Keratinocyte (primary cell): ENCODE measurements around the gene CAPN14.

Experiments used
- EZH2 ChIP-seq: IDR thresholded peaks from one replicate; pipeline ENCODE4 v1.6.1; 2012; ENCODE audit warnings: inconsistent platforms, mild to moderate bottlenecking, low read length, moderate library complexity
- TF ChIP-seq, protein P1 (sequence below), 3 experiments: IDR thresholded peaks in 1 of 3; conservative IDR thresholded peaks in 1 of 3; optimal IDR thresholded peaks in 1 of 3; 2 replicates in 2 of 3; 3 replicates in 1 of 3; pipeline versions ENCODE3 to v1.5.1; 2011; ENCODE audit warnings: low read length in 3 of 3, mild to moderate bottlenecking in 3 of 3, moderate library complexity in 2 of 3, control low read depth in 1 of 3, inconsistent platforms in 1 of 3; ENCODE audit not compliant: insufficient read depth in 2 of 3; ENCODE audit errors: extremely low read depth in 1 of 3

- TF ChIP-seq, protein P1, sequence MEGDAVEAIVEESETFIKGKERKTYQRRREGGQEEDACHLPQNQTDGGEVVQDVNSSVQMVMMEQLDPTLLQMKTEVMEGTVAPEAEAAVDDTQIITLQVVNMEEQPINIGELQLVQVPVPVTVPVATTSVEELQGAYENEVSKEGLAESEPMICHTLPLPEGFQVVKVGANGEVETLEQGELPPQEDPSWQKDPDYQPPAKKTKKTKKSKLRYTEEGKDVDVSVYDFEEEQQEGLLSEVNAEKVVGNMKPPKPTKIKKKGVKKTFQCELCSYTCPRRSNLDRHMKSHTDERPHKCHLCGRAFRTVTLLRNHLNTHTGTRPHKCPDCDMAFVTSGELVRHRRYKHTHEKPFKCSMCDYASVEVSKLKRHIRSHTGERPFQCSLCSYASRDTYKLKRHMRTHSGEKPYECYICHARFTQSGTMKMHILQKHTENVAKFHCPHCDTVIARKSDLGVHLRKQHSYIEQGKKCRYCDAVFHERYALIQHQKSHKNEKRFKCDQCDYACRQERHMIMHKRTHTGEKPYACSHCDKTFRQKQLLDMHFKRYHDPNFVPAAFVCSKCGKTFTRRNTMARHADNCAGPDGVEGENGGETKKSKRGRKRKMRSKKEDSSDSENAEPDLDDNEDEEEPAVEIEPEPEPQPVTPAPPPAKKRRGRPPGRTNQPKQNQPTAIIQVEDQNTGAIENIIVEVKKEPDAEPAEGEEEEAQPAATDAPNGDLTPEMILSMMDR (optimal IDR thresholded peaks at IDR 0.05 in 1 of 3, IDR thresholded peaks at IDR 0.05 in 1 of 3, conservative IDR thresholded peaks at IDR 0.05 in 1 of 3; ENCODE audit: extremely low read depth in 1 of 3, insufficient read depth in 2 of 3, low read length in 3 of 3), result no peak
- TF ChIP-seq EZH2, result no peak
Measured at GRCh38 chr2:31232586-31232985, 15.3 kb upstream of the CAPN14 start.
